Renal pelvis (tissue), 4 donors: ENCODE data around the gene ASTN2. TPM values are rescaled to one million over a fixed set of nuclear protein-coding genes. Genes with fewer than 3 reads are reported as not detected.
"Not testable (repeated sequence)": the region's sequence is repeated elsewhere in the genome, so short reads cannot be mapped to it uniquely, and the experiment has no call there.

Experiments used
- DNase-seq: peaks from one replicate; pipeline ENCODE4 v3.0.0-alpha.2; 2013
- polyA plus RNA-seq, 3 donors: library from polyadenylated mRNA; unstranded; fragments of 120-200 nt; gene quantifications; one replicate each; pipeline ENCODE4 v1.2.1, GENCODE V29; 2013; ENCODE audit not compliant: insufficient read length in 3 of 3

The ASTN2 gene
- polyA plus RNA-seq, 3 donors = 14.8 to 16.2 (median 15.9) TPM

- DNase-seq = no peak
Measured at GRCh38 chr9:117080765-117081390, 334.0 kb downstream of the ASTN2 start.

GRCh38 chr9:117076571-117077290 is 338.1 kb downstream of the ASTN2 start:
- DNase-seq = no peak

- no peak for DNase-seq
Measured at GRCh38 chr9:117075636-117076035, 339.2 kb downstream of the ASTN2 start.

- peak; percentile 42 for DNase-seq
Measured at GRCh38 chr9:117074784-117075520, 339.9 kb downstream of the ASTN2 start.

GRCh38 chr9:117074342-117074662 is 340.6 kb downstream of the ASTN2 start:
- no peak for DNase-seq

GRCh38 chr9:117073539-117074341 is 341.1 kb downstream of the ASTN2 start:
- no peak for DNase-seq

GRCh38 chr9:117073071-117073470 is 341.8 kb downstream of the ASTN2 start:
- no peak for DNase-seq

GRCh38 chr9:117072216-117072615 is 342.6 kb downstream of the ASTN2 start:
- no peak for DNase-seq

GRCh38 chr9:117071673-117072207 is 343.1 kb downstream of the ASTN2 start:
- DNase-seq = not testable (repeated sequence)

GRCh38 chr9:117063721-117064471 is 351.0 kb downstream of the ASTN2 start:
- DNase-seq = no peak

- DNase-seq = no peak
Measured at GRCh38 chr9:117060963-117061362, 353.9 kb downstream of the ASTN2 start.

GRCh38 chr9:117050007-117050406 is 364.9 kb downstream of the ASTN2 start:
- no peak for DNase-seq

GRCh38 chr9:117046666-117047327 is 368.1 kb downstream of the ASTN2 start:
- DNase-seq = no peak

- DNase-seq = no peak
Measured at GRCh38 chr9:117044241-117044640, 370.6 kb downstream of the ASTN2 start.

GRCh38 chr9:117043159-117043558 is 371.7 kb downstream of the ASTN2 start:
- DNase-seq = no peak

GRCh38 chr9:117035546-117035945 is 379.3 kb downstream of the ASTN2 start:
- DNase-seq = no peak

GRCh38 chr9:117034866-117035265 is 380.0 kb downstream of the ASTN2 start:
- peak; percentile 31 for DNase-seq

GRCh38 chr9:117030254-117030768 is 384.5 kb downstream of the ASTN2 start:
- DNase-seq = no peak

- no peak for DNase-seq
Measured at GRCh38 chr9:117029341-117029740, 385.5 kb downstream of the ASTN2 start.

- DNase-seq = no peak
Measured at GRCh38 chr9:117028103-117028858, 386.6 kb downstream of the ASTN2 start.
